Cortex of kidney (tissue), 1 donor: ENCODE results near the gene SEMA3D.

ENCODE experiments used
- DNase-seq: peaks from one replicate; lab custom pipeline; 2025; lab: John Stamatoyannopoulos, UW

The SEMA3D gene

DNA sequence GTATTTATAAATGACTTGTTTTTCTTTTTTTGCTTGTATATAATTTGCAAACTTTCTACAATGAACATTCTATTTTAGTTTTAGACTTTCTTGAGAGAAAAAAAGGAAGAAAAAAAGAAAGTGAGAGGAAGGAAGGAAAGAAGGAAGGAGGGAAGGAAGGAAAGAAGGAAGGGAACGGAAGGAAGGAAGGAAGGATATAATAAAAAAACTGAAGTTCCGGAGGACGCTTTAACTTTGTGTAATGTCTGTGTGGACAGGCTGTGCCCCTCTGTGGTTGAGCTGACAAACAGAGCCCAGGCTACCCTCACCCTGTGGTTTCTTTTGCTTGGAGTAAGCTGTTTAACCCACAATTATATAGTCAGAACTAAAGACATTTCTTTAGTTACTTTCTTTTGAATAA lies 108.7 kb downstream of the SEMA3D start:
- no peak for DNase-seq

DNA sequence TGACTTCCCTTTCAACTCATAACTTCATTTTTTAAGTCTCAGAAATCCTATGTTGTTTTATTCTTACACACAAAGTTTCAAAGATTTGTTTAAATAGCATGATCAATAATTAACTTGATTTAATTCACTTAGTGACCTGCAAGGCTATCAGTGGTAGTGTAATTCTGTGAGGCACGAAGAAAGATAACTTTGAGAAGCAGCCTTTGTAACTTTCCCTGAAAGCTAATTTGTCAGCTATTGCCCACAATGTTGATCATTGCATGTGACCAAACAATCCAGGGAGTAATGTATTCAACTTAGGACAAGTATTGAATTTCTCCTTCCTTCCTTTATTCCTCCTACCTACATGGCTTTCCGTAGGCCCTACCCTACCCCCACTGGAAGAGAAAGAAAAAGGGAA lies 111.0 kb downstream of the SEMA3D start:
- DNase-seq: no peak

DNA sequence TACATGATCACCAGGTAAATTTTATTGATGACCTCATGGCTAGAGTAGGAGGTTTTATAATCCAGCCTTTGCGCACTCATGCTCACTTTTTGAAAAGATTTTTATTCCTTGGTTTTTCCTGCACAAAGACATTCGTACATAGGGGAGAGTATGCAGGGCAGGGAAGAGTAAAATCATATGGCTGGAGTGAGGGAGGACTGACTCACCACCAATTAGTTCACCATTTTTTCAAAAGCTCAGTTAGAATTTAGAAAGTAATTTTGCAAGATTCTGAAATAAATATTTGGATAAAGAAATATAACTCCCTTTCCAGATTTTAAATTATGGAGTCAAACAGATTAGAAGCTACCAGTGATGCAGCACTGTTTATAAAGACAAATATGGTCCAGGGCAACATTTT lies 111.9 kb downstream of the SEMA3D start:
- DNase-seq: no peak

DNA sequence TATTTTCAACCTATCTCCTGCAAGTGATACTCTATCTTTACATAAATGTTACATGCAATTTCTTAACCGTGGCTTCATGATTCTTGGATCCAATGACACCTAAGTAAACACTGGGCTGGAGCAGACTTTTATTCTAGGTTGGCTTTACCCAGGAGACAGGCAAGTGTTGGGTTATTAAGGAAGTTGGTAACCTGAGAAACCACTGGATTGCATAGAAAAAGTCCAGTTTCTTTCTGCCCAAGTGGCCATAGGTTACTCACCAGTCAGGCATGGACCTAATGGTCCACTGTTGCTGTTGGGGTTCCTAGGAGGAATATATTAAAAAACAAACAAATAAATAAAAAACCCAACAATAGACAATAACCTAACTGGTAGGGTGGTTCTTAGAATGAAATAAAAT lies 112.8 kb downstream of the SEMA3D start:
- no peak for DNase-seq

DNA sequence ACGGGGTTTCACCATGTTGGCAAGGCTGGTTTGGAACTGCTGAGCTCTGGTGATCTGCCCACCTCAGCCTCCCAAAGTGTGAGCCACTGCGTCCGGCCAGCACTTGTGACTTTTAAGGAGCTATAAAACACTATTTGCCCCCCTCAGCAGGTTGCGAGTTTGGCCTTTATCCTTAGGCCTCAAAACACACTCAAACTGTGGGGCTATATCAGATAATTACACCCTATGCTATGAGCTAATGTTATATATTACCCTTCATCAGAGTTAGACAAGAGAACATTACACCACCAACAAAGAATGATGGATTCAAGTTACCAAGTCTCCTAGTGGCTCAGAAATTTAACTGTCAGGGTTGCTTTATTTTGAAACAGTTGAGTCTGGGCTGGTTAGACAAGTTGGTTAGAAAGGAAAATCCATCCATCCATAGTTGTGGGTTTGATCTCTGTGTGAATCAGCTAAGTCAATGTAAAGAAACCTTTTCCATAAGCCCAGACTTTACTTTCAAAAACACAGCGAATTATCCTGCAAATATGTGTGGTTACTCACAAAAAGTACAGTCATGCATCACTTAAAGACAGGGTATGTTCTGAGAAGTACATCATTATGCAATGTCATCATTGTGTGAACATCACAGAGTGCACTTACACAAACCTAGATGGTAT lies 115.8 kb downstream of the SEMA3D start:
- no peak for DNase-seq

DNA sequence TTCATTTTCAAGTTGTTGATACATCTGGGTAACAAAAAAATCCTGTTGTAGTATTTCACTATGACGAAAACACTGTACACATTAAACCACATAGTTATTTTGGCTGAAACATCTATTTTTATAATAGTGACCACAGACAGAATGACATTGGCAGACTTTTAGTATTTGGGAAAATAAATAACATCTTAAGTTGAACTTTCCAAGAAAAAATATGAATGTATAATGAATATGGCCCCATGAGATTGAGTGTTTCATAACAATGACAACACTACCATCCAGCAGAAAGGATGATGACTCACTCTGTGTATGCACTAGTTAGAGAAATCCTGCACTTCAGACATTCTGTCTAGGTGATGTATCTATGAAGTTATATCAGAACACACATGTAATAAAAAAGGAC lies 118.1 kb downstream of the SEMA3D start:
- no peak for DNase-seq

DNA sequence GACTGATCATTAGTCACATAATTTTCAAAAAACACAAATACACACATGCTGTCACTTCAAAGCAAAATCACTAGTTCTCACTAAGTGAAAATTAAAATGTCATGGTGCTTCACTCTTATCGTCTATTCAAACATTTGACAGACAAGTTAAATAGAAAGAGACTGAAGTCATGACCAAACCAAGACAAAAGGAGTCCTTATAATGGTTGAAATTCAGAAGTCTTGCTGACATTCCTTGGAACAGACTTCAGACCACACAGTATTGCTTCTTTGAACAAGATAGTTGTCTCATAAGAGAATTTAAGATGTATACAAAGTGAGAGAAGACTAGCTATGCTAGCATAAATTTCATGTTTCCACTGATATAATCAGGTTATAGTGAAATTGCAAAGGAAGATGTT lies 119.5 kb downstream of the SEMA3D start:
- DNase-seq: no peak

DNA sequence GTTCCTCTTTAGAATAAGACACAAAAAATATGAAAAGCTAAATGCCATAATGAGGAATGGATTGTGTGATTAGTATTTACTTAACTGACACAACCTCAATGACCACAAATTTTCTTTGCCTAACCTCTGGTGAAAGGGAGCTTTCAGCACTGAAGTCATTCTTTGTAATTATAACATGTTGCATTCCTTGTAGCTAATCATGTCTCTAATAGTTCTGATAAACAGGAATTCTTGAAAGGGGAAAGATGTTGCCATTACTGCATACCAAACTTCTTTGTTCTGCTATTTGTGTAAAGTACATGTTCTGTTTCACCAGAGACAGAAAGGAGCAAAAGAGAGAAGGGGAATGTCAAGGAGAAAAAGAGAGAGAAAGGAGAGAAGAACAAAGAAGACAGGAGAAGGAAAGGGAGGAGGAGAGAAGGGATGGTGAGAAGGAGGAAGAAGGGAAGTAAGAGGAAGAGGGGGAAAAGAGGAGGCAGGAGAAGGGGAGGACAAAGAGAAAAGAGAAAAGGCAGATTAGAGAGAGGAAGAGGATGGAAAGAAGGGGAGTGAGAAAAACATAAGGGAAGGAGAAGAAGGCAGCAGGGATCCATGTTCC lies 120.9 kb downstream of the SEMA3D start:
- no peak for DNase-seq

DNA sequence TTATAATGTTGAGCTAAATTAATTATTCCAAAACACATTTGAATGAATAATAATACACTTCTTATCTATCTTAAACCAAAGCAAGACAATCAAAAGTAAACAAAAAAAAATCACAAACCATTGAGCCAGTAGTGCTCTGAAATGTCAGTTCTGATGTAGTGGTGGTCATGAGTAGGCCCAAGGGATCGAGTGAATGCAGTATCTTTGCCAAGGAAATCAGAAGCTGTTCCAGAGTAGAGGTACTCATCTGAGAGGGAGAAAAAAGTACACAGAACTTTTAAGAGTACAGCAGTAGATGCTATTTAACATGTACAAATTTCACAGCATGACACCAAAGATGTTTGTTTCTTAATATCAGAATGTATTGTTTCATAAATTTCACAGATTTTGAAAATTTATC lies 121.5 kb downstream of the SEMA3D start:
- no peak for DNase-seq

DNA sequence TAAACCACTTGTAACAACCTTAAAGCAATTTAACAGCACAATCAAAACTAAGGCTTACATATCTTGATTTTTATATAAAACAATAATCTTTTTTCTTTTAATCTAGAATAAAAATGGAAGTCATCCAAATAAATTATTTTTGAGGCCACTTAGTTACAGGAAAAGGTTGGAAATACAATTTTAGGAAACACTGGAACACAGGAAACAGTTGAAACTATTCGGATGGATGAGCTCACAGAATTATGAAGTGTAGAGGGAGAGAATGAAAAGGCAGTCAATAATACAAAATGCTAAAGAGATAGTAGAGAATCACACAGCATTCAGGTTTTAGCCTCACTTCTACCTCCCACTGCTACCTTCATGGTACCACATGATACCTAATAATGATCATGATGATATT lies 124.2 kb downstream of the SEMA3D start:
- DNase-seq: no peak

DNA sequence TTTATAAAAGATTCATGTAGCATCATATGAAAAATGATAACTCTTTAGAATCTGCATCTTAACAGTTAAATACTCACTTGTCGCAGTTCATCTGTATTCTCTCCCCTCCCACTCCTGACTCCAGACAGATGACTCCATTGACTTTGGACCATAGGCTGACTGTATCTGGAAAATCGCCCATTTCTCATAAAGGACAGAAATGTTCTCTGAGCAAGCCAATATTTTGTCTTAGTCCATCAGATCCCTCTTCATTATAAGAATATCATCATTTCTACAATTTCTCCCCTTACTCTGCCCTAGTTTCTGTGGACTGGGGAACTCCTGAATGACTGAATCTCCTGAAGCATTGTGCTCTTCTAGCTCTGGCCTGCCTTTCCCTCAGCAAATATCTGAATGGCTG lies 125.4 kb downstream of the SEMA3D start:
- DNase-seq: no peak

DNA sequence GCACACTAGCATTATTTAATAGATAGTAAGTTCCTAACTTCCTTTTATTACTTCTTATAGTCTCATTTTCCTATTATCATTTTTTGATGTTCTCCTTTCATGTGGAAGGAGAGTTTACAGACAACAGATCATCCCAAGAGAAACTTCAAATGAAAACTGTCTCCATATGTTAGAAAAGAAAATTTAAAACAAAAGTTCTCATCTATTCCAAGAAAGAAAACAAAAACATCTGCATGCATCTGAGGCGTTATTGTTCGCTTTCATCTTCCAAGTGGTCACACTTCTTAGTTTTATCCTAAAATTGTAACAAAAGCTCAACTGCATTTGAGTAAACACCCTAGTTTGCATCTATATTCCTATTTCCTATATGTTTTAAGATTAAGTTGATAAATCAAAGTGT lies 126.2 kb downstream of the SEMA3D start:
- no peak for DNase-seq

DNA sequence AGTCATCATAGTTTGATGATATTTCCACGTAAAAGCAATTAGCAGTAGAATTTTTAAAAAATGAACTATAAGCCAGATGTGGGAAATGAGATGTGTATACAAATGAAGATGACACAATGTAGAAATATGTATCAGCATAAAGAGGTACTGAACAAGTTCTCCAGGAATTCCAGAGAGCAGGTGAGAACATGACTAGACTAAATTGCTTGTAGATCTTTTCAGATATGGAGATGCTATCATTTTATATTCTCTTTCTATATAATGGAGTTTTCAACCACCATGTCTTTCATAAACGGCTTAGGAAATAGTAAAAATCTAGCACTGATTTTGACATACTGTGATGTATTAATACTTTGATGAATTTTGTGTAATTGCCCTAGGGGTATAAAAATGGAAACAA lies 130.9 kb downstream of the SEMA3D start:
- no peak for DNase-seq

DNA sequence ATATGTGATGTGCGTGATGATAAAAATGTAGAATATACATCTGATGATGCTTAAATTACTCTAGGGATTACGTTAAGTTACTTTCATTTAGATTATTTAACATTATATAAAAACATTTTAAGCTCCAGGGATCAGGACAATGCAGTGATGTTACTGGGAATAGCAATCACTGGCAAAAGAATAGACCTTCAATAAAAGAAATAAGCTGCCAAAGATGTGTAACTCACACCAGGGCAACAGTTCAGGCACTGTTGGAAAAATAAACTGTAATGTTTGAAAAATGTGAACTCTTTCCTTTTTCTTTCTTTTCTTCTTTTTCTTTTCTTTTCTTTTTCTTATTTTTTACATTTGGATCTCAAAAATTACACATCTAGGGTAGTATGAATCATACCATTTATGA lies 131.7 kb downstream of the SEMA3D start:
- DNase-seq: no peak

DNA sequence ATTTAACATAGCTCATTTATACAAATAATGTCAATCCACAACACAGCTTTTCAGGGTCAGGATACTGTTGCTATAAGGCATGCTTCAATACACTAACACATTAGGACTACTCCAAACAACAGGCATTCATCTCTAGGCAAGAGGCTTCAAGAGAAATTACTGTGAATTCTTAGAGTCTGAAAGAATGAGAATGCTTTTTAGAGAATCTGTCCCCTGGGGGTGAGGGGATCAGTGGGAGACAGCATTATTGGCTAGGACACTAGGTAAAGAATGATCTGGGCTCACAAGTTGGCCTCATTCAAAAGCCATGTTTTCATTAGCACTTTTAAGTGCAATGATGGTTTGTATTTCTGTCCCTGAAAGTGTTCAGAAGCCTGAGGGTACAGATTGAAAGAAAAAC lies 132.6 kb downstream of the SEMA3D start:
- no peak for DNase-seq

DNA sequence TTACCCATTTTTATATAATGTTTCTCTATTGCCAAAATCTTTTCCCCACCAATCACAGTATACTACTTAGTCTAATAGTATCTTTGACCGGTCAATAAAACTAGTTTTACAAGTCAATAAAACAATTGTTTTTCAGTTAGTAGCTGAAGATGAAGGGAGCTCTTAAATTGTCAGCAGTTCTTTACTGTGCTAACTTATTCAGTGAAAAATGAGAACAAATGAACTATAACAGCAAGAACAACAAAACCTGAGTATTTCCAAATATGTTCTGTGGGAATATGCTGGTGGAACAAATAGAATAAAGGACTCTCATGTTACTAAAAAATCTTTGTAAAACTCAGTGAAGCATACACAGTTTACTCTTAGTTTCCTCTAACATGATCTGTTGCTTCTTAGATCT lies 134.0 kb downstream of the SEMA3D start:
- DNase-seq: no peak

DNA sequence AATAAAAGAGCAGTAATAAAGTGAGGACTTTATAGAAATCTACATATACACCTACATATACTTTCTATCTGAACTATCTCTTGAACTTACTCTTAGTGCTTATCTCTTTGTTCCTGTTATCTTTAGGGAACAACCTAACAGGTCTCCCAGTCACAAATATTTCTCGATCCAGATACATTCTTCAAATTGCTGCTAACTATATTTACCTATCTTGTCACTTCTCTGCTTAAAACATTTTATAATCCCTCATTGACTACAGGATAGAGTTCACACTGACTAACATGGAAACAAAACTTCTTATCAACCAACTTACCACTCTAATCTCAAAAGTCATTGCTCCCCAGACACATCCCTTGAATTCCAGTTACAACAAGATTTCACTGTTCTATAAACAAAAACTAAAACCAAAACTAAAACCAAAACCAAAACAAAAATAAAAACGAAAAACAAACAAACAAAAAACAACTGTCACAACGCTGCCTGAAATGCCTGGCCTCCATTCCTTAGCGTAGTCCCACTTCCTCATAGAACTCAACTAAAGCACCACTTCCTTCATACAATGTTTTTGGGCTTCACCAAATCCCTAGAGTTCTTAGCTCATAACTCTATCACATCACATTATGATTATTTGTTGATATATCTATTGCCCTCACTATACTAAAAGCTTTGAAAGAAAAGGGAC lies 134.7 kb downstream of the SEMA3D start:
- DNase-seq: no peak

DNA sequence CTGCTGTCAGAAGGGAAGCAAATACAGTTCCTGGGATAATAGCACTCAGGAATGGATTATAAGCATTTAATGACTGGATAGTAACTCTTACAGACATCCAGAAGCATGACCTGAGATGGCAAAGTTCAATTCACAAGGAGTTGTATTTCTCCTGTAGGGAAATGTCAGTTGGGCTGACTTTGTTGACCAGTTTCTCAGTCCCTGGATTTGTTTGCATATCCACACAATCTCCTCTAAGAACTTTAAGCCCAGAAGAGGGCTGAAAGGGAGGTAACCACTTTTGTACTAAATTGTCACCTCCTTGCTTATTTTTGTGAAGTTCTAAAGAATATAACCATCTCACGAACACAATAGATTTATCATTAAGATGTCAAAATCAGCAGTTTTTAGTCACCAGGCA lies 140.3 kb downstream of the SEMA3D start:
- DNase-seq: no peak

DNA sequence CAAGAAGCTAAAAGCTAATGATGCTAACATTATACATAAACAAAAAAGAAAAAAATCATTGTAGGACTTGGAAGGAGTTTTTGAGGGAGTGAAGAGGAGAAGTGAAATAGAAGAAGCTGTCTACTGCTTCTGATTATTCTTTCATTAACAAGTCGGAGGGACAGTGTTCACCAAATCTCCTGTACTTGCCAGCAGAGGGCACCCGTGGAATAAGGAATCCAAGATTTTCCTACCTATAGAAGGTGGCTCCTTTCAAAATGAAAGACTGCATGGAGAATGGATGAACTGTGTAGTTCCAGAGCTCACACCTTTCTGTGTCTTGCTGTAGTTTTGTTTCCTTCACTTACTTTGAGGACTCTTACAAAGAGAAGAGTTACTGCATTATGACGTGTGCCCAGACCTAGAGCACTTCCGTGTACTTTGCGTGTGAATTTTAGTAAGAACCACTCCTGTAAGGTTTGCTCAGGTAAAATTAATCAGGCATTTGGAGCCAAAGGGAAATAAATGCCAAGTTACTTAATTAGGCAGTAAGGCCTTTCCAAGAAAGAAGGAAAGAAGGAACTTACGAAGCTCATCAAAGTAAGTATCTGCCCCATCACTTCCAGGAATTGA lies 145.1 kb downstream of the SEMA3D start:
- no peak for DNase-seq

DNA sequence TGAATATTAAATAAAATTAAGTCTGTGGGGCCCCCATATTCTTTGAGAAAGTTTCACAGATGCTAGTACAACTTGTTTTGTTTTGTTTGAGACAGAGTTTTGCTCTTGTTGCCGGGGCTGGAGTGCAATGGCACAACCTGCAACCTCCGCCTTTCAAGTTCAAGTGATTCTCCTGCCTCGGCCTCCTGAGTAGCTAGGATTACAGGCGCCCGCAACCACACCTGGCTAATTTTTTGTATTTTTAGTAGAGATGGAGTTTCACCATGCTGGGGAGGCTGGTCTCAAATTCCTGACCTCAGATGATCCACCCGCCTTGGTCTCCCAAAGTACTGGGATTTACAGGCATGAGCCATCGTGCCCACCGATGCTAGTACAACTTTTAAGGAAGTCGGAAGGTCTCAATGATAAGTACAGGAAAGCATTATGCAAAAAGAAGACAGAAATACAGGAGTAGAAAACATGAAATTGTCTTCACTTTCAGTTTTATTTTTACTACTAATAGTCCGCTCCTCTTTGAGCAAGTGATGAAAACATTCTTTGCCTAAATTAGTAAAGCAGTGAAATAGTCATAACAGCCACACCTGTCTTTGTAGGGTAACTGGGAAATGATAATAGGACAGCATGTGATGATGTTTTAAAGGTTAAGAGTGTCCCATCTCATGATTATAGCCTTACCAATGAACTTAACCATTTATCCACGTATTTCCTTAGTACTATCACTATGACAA lies 147.5 kb downstream of the SEMA3D start:
- no peak for DNase-seq

DNA sequence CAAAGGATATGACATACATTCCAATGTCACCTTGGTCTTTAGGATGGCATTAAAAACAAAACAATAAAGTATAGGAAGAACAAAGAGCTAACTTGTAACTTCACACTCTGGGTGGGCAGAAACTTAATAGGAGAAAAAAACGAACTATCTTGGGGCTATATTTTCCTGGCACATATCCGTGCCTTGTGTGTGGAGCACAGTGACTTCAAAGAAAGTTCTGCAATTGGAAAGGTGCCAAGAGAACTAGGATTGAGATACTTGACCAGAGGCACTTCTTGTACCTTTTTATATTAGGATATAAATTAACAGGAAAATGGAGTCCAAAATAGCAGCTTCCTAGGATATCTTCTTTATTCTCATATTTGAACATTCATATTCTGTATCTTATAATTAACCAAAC lies 148.4 kb downstream of the SEMA3D start:
- no peak for DNase-seq

DNA sequence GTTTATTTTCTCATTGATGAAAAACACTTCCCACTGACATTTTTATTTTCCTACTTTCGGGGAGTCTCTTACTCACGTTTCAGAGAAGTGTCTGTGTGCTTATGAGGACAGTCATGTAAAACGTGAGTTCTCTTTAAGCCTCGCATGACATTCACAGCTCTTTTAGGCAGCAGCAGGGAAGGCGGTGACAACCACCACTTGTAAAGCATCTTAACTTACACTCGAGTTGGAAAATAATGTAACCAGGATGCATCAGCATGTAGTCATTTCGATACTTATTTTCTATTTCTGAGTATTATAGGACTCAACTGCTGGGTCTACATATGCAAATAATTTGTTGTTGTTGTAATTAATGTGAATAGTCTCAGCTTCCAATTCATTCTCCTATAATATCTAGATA lies 153.6 kb downstream of the SEMA3D start:
- no peak for DNase-seq

DNA sequence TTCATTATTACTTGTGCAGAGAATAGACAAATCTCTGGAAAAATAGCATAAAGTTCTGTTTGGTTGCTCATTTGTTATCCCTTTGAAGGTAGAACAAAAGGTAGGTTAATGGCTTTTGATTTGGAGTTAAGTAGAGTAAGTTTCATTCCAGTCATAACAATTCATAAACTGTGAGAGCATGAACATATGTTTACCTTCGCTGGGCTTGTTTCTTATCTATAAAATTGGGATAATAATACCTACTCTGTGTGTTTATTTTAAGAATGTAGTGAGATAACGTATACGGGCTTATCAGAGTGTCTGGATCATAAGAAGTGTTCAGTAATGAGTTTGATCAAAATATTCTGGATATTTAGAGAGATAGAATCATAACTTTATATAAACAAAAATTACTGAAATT lies 155.4 kb downstream of the SEMA3D start:
- DNase-seq: no peak
